Epithelial cell of prostate (primary cell): ENCODE data around the gene ARHGEF1.
"Not testable (repeated sequence)": the region's sequence is repeated elsewhere in the genome, so short reads cannot be mapped to it uniquely, and the experiment has no call there.

Experiments used
- DNase-seq: peaks from one replicate; pipeline ENCODE4 v3.0.0-alpha.2; 2011; ENCODE audit warnings: low read depth, low spot score
- H3K27ac ChIP-seq: fragments of 450-650 bp; 2 replicates; pipeline ENCODE4 v1.5.1; 2017; ENCODE audit warnings: mild to moderate bottlenecking

ARHGEF1 gene

DNA sequence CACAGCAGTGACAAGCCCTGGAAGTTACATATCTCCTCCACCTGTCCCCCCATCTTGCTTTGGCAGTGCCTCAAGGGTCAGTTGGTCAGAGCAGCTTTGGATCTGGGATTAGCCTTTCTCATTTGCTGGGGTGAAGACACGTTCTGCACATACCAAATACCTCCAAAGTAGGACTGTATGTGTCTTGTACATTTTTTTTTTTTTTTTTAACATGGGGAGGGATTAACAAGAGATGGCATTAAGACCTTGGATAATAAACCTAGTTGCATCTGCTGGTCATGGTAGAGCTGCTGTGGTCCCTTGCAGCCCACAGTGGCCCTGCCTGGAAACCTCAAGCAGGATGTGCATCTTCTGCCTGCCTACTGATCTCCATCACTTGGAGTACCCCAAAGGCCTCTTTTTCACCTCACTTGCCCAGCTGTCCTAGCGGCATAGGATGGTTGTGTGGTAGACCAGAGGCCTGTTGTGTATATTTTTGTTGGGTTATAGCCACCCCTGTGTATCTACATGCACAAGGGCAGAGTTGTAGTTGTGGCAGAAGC is 20.5 kb upstream of the ARHGEF1 start:
- H3K27ac ChIP-seq, result peak overlapping the region; percentile 91

DNA sequence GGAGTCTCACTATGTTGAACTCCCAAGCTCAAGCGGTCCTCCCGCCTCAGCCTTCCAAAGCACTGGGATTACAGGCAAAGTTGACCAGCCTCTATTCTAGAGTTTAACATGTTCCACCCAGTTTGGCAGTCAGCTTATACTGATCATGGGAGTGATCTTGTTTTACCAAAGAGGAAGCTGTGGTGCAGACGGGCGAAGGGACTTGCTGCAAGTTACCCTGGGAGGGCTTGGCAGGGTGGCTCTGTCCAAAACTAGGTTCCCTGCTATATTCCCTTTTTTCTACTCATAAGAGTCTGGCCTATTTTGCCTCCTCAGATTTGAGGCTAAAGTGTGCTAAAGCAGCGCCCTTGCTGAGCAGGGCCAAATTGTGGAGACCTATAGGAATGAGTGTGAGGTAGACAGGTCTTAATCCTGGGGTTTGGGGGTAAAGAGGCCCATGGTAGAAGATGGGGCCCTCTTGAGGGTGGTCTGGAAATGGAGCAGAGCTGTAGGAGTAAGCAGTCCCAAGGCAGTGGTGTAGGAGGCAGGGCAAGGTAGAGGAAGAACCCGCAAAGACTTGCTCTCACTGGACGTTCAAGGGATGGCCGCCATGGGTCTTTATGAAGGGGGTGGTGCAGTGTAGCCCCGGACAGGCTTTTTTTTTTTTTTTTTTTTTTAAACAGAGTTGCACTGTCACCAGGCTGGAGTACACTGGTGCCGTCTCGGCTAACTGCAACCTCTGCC is 19.6 kb upstream of the ARHGEF1 start:
- H3K27ac ChIP-seq, result peak overlapping the region; percentile 91
- no peak for DNase-seq

More for the DNA sequence above, 20.5 kb upstream of the ARHGEF1 start:
- no peak for DNase-seq

DNA sequence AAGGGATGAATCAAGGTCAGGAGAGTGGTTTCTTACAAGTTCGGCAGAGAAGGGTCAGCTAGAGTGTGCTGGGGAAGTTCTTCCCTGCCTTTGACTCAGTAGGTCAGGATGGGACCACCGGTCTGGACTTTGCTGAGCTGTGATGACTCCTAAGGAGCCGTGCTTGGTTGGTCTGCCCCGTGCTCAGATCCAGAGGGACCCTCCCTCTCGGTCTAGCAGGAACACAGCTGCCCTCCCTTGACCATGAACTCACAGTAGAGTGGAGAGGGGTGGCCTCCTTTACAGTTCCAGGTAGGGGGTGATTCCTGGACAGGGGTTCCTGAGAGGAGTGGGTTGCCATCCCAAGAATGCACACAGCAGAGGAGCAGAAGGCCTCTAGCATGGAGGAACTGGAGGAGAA is 18.6 kb upstream of the ARHGEF1 start:
- DNase-seq, result no peak
- peak overlapping the region; percentile 27 for H3K27ac ChIP-seq

DNA sequence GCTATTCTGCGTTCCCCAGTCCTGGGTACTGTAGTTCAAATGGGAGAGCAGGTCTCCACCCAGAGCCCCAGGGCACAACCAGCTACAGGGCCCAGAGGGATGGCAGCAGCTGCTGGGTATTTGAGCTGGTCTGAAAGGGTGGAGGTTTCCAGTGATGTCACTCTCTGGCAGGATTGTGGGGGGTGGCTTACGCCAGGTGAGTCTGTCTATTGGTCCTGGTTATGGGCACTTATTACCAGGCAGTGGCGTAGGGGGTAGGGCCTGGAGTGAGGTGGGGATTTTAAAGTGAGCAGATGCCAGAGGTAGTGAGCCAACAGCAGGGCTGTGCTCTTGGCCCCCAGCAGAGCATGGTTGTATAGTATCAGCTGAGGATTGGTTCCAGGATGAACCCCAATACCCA is 16.7 kb upstream of the ARHGEF1 start:
- DNase-seq, result no peak
- peak overlapping the region; percentile 27 for H3K27ac ChIP-seq

DNA sequence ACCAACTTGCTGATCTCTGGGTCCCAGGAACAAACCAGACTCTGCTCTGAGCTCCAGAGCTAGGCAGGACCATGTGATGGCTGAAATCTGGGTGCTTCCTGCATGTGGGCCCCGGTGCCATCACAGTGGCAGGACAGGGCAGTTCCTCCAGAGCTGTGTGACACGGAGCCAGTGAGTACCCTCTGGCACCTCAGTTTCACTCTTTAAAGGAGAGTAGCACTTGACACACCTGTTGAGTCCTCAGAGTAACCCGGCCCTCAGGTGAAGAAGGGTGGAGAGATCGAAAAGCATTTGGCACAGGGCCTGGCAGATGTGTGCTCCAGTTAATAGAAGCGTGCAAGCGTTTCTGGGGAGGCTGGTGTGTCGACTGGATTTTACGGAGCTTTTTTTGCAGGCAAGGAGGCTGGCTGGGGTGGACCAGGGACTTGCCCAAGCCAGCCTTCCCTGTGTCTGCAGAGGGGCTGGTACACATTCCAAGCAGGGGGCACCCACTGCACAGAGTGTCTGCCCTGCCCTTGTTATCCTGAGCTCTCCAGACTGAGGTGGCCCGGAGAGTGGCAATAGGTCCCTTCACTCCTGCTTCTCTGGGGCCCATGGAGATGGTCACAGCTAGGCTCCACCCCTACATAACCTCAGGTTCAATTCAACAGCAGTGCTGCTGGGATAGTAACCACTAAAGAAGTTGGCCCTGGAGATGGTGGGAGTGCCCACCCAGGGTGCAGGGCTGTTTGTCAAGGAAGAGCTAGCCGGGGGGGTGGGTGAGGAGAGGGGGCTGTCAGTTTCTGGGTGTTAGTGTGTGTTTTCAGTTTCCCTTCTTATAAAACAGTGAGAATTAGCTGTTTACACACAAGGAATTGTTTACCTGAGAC is 14.6 kb upstream of the ARHGEF1 start:
- no peak for DNase-seq
- H3K27ac ChIP-seq, result peak overlapping the region; percentile 27

DNA sequence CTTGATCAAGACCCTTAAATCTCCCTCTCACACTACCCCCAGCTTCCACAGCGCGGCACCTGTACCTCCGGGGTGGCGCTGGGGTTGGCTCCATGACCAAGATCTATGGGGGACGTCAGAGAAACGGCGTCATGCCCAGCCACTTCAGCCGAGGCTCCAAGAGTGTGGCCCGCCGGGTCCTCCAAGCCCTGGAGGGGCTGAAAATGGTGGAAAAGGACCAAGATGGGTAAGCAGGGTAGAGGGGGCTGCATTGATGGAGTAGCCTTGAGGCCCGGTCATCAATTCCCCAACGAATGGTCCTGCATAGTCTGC is 14.0 kb upstream of the ARHGEF1 start:
- peak overlapping the region; percentile 27 for H3K27ac ChIP-seq
- no peak for DNase-seq

DNA sequence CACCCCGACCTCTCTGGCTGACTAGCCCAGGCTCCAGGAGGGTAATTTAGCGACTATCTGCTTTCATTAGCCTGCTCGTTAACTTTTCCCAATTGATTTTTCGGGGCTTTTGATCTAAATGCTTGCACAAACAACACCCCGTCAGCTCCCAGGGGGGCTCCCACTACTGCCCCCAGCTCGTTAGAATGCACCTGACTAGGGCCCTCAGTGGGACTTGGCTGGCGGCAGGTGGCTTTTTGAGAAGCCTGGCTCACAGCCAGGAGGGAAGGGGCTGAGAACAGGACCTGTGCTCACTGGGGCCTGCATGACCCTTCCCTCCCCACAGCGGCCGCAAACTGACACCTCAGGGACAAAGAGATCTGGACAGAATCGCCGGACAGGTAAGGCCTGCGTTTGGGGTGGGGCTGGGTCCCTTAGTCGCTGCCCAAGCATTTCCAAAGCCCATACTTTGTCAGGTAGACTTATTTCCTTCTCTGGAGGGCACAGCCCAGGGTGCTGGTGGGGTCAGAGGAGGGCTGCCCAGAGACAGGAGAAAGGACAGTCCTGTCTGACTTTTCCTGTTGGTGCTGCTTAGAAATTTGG is 13.5 kb upstream of the ARHGEF1 start:
- H3K27ac ChIP-seq, result peak overlapping the region; percentile 20
- no peak for DNase-seq

DNA sequence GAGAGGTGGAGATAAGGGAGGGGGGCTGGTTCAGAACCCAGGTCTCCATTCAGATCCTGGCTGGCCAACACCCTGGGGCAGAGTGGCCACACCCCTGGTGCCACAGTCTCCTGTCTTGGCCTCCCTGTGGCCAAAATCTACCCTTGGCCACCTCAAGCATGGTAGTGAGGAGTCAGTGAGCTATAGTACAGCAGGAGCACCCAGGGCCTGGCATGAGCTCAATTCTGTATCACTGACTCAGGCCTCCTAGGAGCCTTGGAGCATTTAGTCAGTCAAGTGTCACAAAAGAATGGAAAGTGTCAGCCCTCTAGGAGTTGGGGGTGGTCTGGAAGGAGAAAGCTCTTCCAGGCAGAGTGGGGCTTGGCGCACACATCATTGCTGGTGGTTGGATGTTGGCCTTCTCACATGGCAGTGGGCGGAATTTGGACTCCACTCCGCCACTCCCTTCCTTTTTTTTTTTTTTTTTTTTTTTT is 12.5 kb upstream of the ARHGEF1 start:
- no peak for DNase-seq
- peak overlapping the region; percentile 20 for H3K27ac ChIP-seq

DNA sequence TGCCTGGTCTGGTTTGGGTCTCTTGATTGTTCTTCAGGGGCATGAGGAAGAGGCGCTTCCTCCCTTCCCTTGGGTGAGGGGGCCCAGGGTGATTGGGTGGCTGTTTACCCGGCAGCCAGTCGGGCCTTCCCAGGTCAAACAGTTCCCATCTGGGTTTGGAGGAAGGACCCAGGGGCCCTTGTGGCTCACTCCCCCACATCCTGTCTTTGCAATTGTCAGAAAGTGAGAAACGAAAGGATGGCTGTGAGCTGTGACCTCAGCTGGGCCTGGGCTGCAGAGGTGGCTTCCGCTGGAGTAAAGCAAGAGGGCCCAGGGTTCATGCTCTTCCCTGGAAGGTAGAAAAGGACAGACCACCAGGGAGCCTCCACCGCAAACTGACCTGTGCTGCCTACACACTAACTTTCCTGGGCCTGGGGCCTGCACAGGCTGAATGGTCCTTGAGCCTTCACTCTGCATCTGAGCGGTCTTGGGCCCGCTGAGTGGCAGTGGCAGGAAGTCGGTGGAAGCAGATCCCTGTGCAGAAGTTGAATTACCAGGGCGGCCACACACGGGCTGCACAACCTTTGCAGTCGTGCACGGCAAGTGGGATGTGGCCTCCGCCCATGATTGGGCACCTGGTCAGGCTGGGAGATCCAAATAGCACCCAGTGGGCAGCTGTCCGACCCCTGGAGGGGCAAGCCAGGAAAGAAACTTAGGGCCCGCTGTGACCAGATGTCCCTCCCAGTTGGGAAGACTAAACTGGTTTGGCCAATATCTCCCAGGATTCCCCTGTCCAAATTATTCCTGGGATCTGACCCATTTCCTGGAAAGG is 11.2 kb upstream of the ARHGEF1 start:
- H3K27ac ChIP-seq, result no peak overlapping the region
- no peak for DNase-seq

DNA sequence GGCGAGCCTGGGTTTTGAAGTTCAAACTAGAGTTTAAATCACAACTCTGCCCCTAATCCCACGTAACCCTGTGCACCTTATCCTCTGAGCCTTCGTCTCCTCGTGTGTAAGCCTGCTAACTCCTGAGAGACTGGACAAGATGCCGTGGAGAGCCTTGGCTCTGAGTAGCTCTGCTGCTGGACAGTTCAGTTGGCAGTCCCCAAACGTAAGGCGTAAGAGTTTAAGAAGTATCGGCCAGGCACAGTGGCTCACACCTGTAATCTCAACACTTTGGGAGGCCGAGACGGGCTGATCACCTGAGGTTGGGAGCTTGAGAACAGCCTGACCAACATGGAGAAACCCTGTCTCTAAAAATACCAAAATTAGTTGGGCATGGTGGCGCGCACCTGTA is 10.6 kb upstream of the ARHGEF1 start:
- H3K27ac ChIP-seq, result peak overlapping the region; percentile 26
- no peak for DNase-seq

DNA sequence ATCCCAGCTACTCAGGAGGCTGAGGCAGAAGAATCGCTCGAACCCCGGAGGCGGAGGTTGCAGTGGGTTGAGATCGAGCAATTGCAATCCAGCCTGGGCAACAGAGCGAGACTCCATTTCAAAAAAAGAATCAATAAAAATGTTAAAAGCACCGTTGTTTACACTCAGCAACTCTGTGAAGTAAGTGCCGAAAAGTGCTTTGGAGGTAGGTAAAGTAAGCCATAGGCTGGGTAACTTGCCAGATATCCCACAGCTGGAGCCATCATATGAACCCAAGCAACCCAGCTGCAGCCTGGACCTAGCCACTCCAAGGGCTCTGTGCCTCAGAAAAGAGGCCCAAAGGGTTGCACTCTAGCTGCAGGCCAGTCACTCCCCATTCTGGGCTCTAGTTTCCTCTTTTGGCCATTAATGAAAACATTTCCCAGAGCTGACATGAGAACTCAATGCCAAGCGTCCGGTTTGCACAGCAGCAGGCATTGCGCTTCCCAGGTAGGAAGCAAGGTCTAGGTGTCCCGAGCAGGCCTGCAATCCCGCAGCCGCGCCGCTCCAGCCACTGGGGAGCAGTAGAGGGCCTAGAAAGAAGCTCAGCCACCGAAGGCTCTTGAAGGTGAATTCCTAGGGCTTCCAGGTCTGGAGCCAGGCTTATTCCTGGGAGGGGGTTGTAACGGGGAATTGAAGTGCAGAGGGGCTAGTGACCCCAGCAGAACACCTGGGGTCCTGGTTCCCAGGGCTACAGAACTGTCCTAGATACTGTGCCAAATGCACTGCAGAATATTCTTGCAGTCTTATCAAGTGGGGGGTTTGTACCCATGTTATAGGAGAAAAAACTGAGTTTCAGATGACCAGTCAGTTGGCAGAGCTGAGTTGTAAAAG is 10.0 kb upstream of the ARHGEF1 start:
- H3K27ac ChIP-seq, result peak overlapping the region; percentile 26
- no peak for DNase-seq

DNA sequence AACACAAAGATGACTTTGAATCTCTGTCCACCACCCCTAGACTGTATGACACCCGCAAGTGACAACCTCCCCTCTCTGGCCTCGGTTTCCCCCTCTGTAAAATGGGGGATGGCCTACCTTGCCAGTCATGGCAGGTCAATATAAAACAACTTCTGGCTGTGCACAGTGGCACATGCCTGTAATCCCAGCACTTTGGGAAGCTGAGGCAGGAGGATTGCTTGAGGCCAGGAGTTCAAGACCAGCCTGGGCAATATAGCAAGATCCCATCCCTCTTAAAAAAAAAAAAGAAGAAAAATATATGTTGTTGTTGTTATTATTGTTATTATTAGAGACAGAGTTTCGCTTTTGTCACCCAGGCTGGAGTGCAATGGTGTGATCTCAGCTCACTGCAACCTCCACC is 7.0 kb upstream of the ARHGEF1 start:
- not testable (repeated sequence) for DNase-seq, H3K27ac ChIP-seq

DNA sequence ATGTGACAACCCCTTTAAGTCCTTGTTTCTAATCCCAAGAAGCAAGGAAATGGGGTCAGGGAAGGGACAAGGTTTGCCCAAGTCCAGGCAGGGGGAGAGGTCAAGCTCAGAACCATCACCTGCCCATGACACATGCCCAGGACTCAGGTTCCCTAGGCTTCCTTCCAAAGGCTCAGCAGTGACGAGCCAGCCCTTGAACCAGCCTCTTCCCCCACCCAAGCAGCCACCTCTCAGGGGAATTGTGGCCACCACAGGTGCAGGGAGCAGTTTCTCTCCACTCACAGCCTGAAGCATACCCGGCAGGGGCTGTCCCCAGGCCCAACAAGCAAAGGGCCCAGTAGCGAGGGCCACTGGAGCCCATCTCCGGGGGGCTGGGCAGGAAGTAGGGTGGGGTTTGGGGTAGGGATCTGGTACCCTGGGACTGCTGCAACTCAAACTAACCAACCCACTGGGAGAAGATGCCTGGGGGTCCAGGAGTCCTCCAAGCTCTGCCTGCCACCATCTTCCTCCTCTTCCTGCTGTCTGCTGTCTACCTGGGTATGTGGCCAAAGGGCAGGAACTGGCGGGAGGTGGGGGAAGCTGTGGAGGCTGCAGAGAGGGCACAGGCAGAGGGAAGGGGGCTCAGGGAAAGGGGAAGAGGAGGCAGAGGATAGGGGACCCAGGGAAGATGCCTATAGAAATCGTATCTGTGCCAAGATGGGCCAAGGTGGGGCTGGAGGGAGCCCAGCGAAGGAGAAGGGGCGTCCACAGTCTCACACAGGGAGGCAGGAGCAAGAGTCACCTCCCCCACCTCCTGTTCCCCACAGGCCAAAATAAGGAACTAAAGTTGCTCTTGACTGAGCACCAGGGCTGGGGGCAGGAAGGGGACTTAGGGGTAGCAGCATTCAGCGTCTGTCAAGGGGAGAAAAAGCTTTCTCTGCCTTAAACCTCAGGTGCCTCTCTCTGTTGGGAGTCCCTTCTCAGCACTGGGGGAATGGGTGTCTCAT is 5.8 kb upstream of the ARHGEF1 start, which contains the start of gene CD79A:
TSS of gene CD79A (plus strand) at position 433 of the 986 bp plus-strand sequence. CDS start at position 459, 26 bp downstream.
- DNase-seq, result no peak
- H3K27ac ChIP-seq, result no peak within 1 kb of the TSS

DNA sequence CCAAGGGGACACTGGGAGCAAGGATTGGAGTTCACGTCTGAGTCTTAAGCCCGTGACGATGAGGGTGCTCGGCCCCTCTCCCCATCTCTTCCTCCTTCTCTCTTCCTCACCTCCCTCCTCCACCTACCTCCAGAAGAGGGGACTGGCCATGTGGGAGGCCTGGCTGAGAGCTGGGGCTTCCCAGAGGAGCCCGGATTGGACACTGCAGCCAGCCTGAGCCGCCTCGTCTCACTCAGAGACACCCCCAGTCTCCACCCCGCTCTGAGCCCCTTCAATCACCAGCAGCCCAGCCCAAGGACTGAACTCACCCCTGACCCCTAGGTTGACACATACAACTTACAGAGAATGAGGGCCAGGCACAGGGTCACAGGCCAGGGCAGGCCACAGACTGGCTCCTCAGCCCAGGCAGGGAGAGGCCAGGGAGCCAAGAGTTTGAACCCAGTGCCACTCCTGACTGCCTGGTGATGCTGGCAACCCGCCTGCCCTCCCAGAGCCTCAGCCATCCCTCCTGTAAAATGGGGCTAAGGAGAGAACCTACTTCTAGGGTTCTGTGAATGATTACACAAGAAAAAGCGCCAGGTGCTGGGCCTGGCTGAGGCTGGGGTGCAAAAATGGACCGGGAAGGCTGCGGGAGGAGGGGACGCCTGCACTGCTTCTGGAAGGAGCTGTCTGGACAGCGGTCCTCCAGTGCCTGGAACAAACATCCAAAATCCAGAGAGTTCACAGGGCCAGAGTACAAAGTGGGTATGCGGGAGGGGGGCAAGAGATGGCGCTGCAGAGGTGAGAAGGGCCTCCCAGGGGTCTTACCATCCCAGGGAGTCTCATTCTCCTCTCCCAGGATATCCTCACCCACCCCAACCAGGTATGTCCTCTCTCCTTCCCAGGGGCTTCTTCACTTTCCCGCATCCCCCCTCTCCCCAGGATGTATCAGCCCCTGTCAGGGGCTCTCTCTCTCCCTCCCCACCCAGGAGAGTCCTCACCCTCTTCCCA is 4.8 kb upstream of the ARHGEF1 start:
- no peak overlapping the region for H3K27ac ChIP-seq
- DNase-seq, result no peak

DNA sequence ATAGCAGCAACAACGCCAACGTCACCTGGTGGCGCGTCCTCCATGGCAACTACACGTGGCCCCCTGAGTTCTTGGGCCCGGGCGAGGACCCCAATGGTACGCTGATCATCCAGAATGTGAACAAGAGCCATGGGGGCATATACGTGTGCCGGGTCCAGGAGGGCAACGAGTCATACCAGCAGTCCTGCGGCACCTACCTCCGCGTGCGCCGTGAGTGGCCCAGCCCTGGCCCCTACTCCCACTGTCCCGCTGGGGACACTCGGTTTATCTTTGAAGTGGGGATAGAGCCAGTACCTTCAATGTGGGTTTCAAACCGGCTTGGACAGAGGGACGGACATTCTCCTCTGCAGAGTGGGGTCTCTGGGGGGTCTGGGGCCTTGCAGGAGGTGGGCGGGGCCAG is 3.9 kb upstream of the ARHGEF1 start:
- H3K27ac ChIP-seq, result no peak overlapping the region
- no peak for DNase-seq

DNA sequence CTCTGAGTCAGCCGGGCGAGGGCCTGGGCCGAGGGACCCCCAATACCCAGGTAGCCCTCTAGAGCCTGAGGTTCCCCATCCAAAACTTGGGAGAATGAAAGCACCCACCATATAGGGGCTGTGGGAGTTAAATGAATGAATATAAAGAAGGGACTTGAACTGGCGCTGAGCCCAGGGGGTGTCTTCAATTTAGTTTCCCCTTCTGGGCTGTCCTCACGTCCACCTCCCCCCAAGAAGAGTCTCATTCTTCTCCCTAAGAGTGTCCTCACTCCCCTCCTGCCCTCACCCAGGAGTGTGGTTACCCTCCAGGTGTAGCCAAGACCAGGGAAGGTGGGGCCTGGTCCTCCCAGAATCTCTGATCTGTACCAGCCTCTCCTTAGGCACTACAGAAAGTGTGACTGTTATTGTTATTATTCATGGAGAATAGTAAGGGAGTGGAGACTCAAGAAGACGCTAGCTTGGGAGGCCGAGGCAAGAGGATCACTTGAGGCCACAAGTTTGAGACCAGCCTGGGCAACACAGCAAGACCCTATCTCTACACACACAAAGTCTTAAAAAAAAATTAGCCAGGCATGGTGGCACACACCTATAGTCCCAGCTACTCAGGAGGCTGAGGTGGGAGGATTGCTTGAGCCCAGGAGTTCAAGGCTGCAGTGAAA is 3.2 kb upstream of the ARHGEF1 start:
- no peak overlapping the region for H3K27ac ChIP-seq
- DNase-seq, result no peak
